Measurements from ENCODE around the gene BCORL1.

The BCORL1 gene

DNA sequence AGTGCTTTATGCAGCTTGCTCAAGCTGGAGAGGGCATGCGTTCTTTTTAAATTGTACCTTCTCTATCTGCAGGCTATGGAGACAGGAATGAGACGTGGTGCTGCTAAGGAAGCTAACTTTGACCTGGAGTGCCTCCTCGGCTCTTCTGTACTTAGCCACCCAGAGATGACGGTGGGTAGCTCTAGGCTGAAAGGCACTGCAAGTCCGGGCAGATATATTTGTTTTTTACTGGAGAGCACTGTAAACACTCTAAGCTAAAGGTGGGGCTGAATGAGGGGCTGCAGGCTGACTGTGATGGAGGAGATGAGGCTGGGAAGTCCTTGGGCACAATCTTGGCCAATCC is 115.7 kb downstream of the BCORL1 start:
- DNase-seq, result no peak

DNA sequence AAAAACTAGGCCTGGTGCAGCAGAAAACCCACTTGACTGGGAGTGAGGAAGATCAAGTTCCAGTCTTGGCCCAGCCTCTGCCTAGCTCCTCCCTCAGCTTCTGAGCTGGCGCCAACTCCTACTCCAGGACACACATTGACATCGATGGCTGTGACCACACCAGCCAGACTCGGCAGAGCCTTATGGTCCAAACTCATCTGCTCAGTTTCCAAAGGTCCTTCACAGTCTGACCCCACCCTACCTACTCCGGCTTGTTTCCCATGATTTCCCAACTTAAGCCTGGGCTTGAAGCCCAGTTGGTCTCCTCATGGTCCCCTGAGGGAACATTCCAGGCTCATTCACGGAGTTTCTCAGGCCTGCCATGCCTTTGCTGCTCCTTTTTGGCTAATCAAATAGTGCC is 117.7 kb downstream of the BCORL1 start:
- no peak for DNase-seq

DNA sequence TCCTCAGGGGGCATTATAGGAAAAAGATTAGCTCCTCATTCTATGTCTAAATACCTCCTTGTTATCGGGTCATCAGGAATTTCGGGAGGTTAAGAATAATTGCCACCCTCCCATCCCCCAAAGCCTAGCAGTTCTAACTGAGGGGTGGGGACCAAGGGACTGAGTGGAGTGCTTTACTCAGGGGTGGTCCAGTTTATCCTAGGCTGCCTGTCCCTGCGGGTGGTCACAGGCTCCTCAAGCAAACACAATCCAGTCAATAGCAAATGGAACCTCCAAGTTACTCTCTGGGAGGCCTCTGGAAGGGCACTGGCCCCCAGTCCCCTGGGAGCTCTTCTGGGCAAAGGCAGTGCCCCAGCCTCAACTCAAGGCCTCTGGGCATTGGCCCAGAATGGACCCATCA is 121.2 kb downstream of the BCORL1 start:
- no peak for DNase-seq

DNA sequence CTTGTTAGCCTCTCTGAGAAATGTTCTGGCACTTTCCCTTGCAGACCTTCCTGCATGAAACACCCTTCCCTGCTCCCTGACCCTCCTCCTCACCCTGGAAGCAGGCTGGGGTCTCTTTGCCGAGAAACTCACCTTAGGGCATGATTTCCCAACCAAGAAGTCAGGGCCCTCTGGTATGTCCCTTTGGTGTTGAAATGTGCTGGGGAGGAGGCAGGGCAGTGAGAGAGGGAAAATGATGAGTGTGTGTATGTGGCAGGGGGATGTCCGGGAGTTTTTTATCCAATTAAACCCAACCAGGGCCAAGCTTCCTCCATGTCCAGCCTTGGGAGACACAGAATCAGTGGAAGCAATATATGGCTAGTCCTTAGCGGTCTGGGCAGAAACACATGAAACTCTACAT is 122.8 kb downstream of the BCORL1 start:
- no peak for DNase-seq

DNA sequence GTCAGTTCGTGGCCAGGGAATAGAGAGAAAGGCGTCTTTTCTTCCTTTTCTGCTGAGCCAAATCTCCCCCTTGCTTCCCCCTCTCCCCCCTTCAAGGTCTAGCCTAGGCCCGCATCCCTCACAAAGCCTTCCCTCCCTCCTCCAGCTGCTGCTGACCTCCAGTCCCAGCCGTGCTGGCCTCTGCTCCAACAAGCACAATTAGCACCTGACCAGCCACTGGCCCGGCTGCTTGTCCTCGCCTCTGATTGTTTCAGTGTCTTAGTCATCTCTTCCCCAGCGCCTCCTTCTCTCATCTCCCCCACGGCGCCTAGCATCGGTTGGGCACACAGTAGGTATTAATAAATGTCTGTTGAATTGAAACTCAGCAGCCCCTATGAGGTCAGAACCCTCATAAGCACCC is 123.6 kb downstream of the BCORL1 start:
- DNase-seq, result no peak

Data from SHP77 (cell line).